HL-60 (cell line): Measurements from ENCODE around the gene STXBP5.

ENCODE experiments used
- GABPA ChIP-seq: IDR thresholded peaks from 2 replicates; pipeline ENCODE4 v1.6.1; 2012; ENCODE audit warnings: low read depth
- POLR2AphosphoS5 ChIP-seq: IDR thresholded peaks from 2 replicates; pipeline ENCODE4 v1.6.1; 2012; ENCODE audit warnings: low read depth
- SPI1 ChIP-seq: IDR thresholded peaks from 2 replicates; pipeline ENCODE4 v1.6.1; 2012; ENCODE audit warnings: low read depth, mild to moderate bottlenecking, borderline replicate concordance
- TF ChIP-seq, protein P1 (sequence below): IDR thresholded peaks from one replicate; pipeline ENCODE4 v1.5.1; 2011; ENCODE audit warnings: low read length, control low read depth, inconsistent platforms; ENCODE audit not compliant: insufficient read depth
- TF ChIP-seq, protein P2 (sequence below): IDR thresholded peaks from 2 replicates; pipeline ENCODE4 v1.6.1; 2012; ENCODE audit warnings: low read depth; ENCODE audit not compliant: insufficient replicate concordance

DNA sequence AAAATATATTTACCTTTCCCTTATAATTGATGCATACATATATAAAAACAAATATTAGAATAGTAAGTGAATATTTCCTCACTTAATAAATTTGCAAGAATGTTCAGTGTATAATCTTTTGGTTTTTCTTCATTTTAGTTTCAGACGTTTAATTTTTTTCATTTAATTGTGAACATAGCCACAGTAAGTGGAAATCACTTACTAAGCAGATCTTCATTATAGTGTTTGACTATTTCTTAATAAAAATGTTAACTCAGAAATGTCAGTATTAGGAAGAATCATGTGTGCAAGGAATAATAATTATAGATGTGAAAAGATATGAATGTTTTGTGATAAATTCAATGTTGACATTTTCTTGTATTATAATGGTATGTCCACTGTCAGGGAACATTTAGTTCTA lies 27.4 kb downstream of the STXBP5 start:
- TF ChIP-seq, protein P1, sequence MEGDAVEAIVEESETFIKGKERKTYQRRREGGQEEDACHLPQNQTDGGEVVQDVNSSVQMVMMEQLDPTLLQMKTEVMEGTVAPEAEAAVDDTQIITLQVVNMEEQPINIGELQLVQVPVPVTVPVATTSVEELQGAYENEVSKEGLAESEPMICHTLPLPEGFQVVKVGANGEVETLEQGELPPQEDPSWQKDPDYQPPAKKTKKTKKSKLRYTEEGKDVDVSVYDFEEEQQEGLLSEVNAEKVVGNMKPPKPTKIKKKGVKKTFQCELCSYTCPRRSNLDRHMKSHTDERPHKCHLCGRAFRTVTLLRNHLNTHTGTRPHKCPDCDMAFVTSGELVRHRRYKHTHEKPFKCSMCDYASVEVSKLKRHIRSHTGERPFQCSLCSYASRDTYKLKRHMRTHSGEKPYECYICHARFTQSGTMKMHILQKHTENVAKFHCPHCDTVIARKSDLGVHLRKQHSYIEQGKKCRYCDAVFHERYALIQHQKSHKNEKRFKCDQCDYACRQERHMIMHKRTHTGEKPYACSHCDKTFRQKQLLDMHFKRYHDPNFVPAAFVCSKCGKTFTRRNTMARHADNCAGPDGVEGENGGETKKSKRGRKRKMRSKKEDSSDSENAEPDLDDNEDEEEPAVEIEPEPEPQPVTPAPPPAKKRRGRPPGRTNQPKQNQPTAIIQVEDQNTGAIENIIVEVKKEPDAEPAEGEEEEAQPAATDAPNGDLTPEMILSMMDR: no peak
- TF ChIP-seq POLR2AphosphoS5 (no peak), GABPA (no peak), SPI1 (no peak)
- TF ChIP-seq, protein P2, sequence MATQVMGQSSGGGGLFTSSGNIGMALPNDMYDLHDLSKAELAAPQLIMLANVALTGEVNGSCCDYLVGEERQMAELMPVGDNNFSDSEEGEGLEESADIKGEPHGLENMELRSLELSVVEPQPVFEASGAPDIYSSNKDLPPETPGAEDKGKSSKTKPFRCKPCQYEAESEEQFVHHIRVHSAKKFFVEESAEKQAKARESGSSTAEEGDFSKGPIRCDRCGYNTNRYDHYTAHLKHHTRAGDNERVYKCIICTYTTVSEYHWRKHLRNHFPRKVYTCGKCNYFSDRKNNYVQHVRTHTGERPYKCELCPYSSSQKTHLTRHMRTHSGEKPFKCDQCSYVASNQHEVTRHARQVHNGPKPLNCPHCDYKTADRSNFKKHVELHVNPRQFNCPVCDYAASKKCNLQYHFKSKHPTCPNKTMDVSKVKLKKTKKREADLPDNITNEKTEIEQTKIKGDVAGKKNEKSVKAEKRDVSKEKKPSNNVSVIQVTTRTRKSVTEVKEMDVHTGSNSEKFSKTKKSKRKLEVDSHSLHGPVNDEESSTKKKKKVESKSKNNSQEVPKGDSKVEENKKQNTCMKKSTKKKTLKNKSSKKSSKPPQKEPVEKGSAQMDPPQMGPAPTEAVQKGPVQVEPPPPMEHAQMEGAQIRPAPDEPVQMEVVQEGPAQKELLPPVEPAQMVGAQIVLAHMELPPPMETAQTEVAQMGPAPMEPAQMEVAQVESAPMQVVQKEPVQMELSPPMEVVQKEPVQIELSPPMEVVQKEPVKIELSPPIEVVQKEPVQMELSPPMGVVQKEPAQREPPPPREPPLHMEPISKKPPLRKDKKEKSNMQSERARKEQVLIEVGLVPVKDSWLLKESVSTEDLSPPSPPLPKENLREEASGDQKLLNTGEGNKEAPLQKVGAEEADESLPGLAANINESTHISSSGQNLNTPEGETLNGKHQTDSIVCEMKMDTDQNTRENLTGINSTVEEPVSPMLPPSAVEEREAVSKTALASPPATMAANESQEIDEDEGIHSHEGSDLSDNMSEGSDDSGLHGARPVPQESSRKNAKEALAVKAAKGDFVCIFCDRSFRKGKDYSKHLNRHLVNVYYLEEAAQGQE: no peak
